SK-N-MC (cell line): Measurements from ENCODE around the gene PACRG.

Experiments used
- EZH2 ChIP-seq: fragments of 200-600 bp; sonication (generic); IDR thresholded peaks from one replicate; pipeline ENCODE4 v1.6.1; 2017; ENCODE audit warnings: antibody characterized with exemption
- FOXP2 ChIP-seq: optimal IDR thresholded peaks from 2 replicates; pipeline ENCODE3; 2011; ENCODE audit warnings: mild to moderate bottlenecking, moderate library complexity; ENCODE audit not compliant: insufficient read depth; ENCODE audit errors: extremely low read length, control extremely low read depth
- POLR2AphosphoS5 ChIP-seq: IDR thresholded peaks from 2 replicates; pipeline ENCODE4 v1.6.1; 2012; ENCODE audit warnings: mild to moderate bottlenecking, low read depth, low read length, borderline replicate concordance

DNA sequence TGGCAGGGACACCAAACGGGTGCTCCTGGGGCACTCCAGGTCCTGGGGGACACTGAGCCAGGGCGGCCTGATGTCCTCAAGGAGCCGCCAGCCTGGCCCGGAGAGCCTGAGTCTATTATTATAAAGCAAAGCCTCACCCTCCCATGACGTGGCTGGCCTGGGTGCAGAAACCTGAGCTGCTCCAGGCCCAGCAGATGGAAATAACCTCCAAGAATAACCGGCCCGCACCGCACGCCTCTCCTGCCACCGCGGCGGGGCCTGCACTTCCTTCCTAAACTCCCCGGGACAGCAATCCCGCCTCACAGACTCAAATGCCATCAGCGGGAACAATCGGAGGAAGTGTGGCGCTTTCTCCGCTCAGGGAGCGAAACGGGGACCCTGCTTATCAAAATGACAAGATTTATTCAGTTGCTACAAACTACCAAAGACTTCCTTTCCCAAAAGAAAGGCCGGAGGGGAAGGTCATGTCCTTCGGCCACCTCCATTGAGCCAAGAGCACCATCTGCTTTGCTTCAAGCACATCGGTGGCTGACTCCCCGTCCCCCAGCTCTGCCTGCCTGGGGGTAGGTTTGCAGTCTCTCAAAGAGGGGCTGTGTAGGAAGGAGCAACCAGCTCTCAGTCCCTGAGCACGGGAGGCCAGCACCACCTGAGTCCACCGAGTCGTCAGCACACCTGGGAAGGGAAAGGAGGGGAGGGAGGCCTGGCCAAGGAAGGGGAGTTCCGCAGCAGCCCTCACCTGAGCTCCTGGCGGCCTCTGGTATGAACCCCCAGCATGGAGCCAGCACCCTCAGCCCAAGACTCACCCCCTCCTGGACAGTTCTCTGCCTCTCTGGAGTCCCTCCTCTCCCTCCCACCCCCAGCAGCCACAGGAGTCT is 608.1 kb downstream of the PACRG start:
- TF ChIP-seq EZH2: no peak
- TF ChIP-seq POLR2AphosphoS5: no peak
- TF ChIP-seq FOXP2: no peak
